ENCODE results near the gene KRTAP4-11. TPM values are rescaled to one million over a fixed set of nuclear protein-coding genes. Genes with fewer than 3 reads are reported as not detected.
"Not testable (repeated sequence)": the region's sequence is repeated elsewhere in the genome, so short reads cannot be mapped to it uniquely, and the experiment has no call there.

The KRTAP4-11 gene
- total RNA-seq, 1 donor, result not detected

GRCh38 chr17:41121742-41122141 is 3.6 kb upstream of the KRTAP4-11 start:
- no peak for TF ChIP-seq CTCF (IDR thresholded peaks at IDR 0.05; ENCODE audit: insufficient read depth, low read depth, low read length)
- H3K4me3 ChIP-seq (ENCODE audit: low read depth, low read length), result no peak overlapping the region
- DNase-seq (ENCODE audit: low read depth), result no peak

GRCh38 chr17:41119696-41120690 is 1.8 kb upstream of the KRTAP4-11 start:
- DNase-seq (ENCODE audit: low read depth); H3K4me3 ChIP-seq (ENCODE audit: low read depth, low read length): not testable (repeated sequence)

- no peak for TF ChIP-seq CTCF (IDR thresholded peaks at IDR 0.05; ENCODE audit: insufficient read depth, low read depth, low read length)
- no peak for DNase-seq (ENCODE audit: low read depth)
- H3K4me3 ChIP-seq (ENCODE audit: low read depth, low read length), result no peak overlapping the region
Observed at GRCh38 chr17:41118721-41119120, 548 bp upstream of the KRTAP4-11 start.

- DNase-seq (ENCODE audit: low read depth), result peak; percentile 33
- no peak overlapping the region for H3K4me3 ChIP-seq (ENCODE audit: low read depth, low read length)
- TF ChIP-seq CTCF (IDR thresholded peaks at IDR 0.05; ENCODE audit: insufficient read depth, low read depth, low read length), result no peak
Observed at GRCh38 chr17:41116297-41116696, 1.9 kb downstream of the KRTAP4-11 start.

- TF ChIP-seq CTCF (IDR thresholded peaks at IDR 0.05; ENCODE audit: insufficient read depth, low read depth, low read length), result no peak
- no peak overlapping the region for H3K4me3 ChIP-seq (ENCODE audit: low read depth, low read length)
- DNase-seq (ENCODE audit: low read depth), result no peak
Observed at GRCh38 chr17:41111151-41111885, 6.9 kb downstream of the KRTAP4-11 start.

GRCh38 chr17:41108728-41109386 is 9.3 kb downstream of the KRTAP4-11 start:
- H3K4me3 ChIP-seq (ENCODE audit: low read depth, low read length), result not testable (repeated sequence)

GRCh38 chr17:41107941-41108450 is 10.2 kb downstream of the KRTAP4-11 start:
- H3K4me3 ChIP-seq (ENCODE audit: low read depth, low read length), result no peak overlapping the region
- TF ChIP-seq CTCF (IDR thresholded peaks at IDR 0.05; ENCODE audit: insufficient read depth, low read depth, low read length), result no peak
- DNase-seq (ENCODE audit: low read depth), result no peak

More at GRCh38 chr17:41108728-41109386, 9.3 kb downstream of the KRTAP4-11 start:
- DNase-seq (ENCODE audit: low read depth), result not testable (repeated sequence)

- DNase-seq (ENCODE audit: low read depth); H3K4me3 ChIP-seq (ENCODE audit: low read depth, low read length): not testable (repeated sequence)
Observed at GRCh38 chr17:41105347-41105746, 12.8 kb downstream of the KRTAP4-11 start, which contains the start of gene KRTAP4-9. KRTAP4-9 (plus strand) TSS chr17:41105389; CDS start chr17:41105389, 0 bp downstream.

- H3K4me3 ChIP-seq (ENCODE audit: low read depth, low read length); DNase-seq (ENCODE audit: low read depth): not testable (repeated sequence)
Observed at GRCh38 chr17:41104386-41105038, 13.7 kb downstream of the KRTAP4-11 start.
